Stimulated activated CD4-positive, alpha-beta T cell treated with anti-CD3 and anti-CD28 coated beads, Interleukin-4, amount 100 ng/mL, for 48 hours (primary cell): ENCODE results near the gene ZBED2.
A peak's percentile ranks its signal among the peaks of the same experiment; 100 is the strongest.
"Not testable (repeated sequence)": the region's sequence is repeated elsewhere in the genome, so short reads cannot be mapped to it uniquely, and the experiment has no call there.

Source experiments
- DNase-seq, 2 donors: peaks; one replicate each; pipeline ENCODE4 v3.0.0-alpha.2; 2020; ENCODE audit warnings: low read depth in 2 of 2

The ZBED2 gene

GRCh38 chr3:111595232-111595631 lies at the start of gene ZBED2:
TSS of gene ZBED2 (minus strand) at chr3:111595346. CDS start at chr3:111594201, 1,145 bp downstream.
- no peak for DNase-seq

GRCh38 chr3:111639316-111639715 lies 44.2 kb upstream of the ZBED2 start:
- DNase-seq = no peak

- no peak for DNase-seq
Observed at GRCh38 chr3:111636366-111636885, 41.3 kb upstream of the ZBED2 start.

GRCh38 chr3:111635403-111635802 lies 40.3 kb upstream of the ZBED2 start:
- no peak for DNase-seq

GRCh38 chr3:111630638-111631037 lies 35.5 kb upstream of the ZBED2 start:
- not testable (repeated sequence) for DNase-seq

- DNase-seq = not testable (repeated sequence)
Observed at GRCh38 chr3:111629018-111629417, 33.9 kb upstream of the ZBED2 start.

- DNase-seq = no peak
Observed at GRCh38 chr3:111627092-111627491, 31.9 kb upstream of the ZBED2 start.

GRCh38 chr3:111621535-111621934 lies 26.4 kb upstream of the ZBED2 start:
- DNase-seq = peak in 1 of 2 donors; percentile 56

GRCh38 chr3:111619833-111620232 lies 24.7 kb upstream of the ZBED2 start:
- DNase-seq = no peak

- no peak for DNase-seq
Observed at GRCh38 chr3:111618945-111619344, 23.8 kb upstream of the ZBED2 start.

- DNase-seq = no peak
Observed at GRCh38 chr3:111617912-111618601, 22.9 kb upstream of the ZBED2 start.

GRCh38 chr3:111617406-111617805 lies 22.3 kb upstream of the ZBED2 start:
- no peak for DNase-seq

GRCh38 chr3:111616417-111617105 lies 21.4 kb upstream of the ZBED2 start:
- DNase-seq = peak in 1 of 2 donors; percentile 73

GRCh38 chr3:111615880-111616279 lies 20.7 kb upstream of the ZBED2 start:
- no peak for DNase-seq

- no peak for DNase-seq
Observed at GRCh38 chr3:111613294-111613693, 18.1 kb upstream of the ZBED2 start.

- DNase-seq = no peak
Observed at GRCh38 chr3:111610612-111611054, 15.5 kb upstream of the ZBED2 start.

GRCh38 chr3:111610189-111610588 lies 15.0 kb upstream of the ZBED2 start:
- no peak for DNase-seq

GRCh38 chr3:111609700-111610099 lies 14.6 kb upstream of the ZBED2 start:
- no peak for DNase-seq

GRCh38 chr3:111608383-111608782 lies 13.2 kb upstream of the ZBED2 start:
- DNase-seq = no peak

- no peak for DNase-seq
Observed at GRCh38 chr3:111607240-111607920, 12.2 kb upstream of the ZBED2 start.

- no peak for DNase-seq
Observed at GRCh38 chr3:111605493-111605892, 10.3 kb upstream of the ZBED2 start.

GRCh38 chr3:111605018-111605417 lies 9.9 kb upstream of the ZBED2 start:
- no peak for DNase-seq
